ENCODE data around the gene YPEL3. TPM values are rescaled to one million over a fixed set of nuclear protein-coding genes. Genes with fewer than 3 reads are reported as not detected.
"Not testable (repeated sequence)": the region's sequence is repeated elsewhere in the genome, so short reads cannot be mapped to it uniquely, and the experiment has no call there.

The YPEL3 gene, protein sequence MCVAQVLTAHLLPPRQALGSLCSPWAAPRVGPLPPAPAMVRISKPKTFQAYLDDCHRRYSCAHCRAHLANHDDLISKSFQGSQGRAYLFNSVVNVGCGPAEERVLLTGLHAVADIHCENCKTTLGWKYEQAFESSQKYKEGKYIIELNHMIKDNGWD
- total RNA-seq (2014; rRNA removed; shearing (Covaris generic)), result 13.2 and 14.9 TPM in 2 replicates

DNA sequence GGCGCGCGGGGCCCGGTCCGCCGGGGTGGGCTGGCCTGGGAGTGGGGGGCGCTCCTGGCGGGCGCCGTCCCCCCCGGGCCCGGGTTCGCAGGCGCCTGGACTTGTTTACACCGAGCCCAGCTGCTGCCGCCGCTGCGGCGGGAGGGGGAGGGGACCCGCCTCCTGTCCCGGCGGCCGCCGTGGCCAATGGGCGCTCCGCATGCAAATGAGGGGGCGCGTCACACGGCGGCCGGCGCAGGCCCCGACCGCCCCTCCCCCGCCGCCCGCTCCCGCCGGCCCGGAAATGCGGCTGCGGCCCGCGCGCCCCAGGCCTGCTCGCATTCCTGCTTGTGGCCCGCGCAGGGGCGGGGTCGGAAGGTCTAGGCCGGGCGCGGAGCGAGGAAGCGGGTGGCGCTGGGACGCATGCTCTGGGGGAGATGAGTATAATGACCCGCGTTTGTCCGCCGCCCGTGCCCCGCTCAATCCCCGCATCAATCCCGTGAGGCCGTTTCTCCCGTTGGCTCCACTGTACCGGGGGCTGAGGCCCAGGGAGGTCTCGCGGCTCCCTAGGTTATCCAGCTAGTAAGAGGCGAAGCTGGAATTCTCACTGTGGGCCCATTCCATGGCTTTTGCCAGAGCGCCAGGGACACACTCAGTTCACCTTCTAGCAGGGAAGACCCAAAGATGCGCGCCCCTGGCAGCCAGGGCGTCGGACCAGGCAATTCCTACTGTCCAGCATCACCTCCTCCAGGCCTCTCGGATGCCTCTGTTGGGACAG, at the start of gene YPEL3:
TSS of gene YPEL3 (minus strand) at position 109 of the 757 bp plus-strand sequence. CDS start 731 bp downstream, outside the sequence.
- DNase-seq (ENCODE audit: low read depth), result peak; percentile 85

DNA sequence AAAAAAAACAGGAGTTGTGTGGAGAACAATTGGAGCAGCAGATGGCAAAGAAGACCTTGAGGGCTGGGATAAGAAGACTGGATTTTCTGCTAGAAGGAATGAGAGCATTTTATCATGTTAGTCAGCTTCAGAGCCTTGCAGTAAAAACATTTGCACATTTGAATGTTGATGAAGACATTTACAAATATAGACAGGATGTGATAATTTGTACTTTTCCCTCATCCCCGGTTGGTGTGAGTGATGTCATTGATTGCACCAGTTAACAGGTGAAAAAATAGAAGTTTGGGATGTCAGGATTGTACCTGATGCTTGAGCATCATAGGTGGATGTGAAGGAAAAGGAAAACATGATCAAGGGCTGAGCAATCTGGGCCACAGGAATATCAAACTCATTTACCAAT, 49.6 kb upstream of the YPEL3 start:
- DNase-seq (ENCODE audit: low read depth), result no peak

DNA sequence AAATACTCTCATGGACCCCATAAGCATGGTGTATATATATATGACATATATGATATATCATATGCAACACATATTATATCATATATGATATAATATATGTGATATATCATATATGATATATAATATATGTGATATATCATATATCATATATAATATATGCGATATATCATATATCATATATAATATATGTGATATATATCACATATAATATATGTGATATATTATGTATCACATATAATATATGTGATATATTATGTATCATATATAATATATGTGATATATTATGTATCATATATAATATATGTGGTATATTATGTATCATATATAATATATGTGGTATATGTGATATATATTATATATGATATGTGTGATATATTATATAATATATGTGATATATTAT, 48.9 kb upstream of the YPEL3 start:
- no peak for DNase-seq (ENCODE audit: low read depth)

DNA sequence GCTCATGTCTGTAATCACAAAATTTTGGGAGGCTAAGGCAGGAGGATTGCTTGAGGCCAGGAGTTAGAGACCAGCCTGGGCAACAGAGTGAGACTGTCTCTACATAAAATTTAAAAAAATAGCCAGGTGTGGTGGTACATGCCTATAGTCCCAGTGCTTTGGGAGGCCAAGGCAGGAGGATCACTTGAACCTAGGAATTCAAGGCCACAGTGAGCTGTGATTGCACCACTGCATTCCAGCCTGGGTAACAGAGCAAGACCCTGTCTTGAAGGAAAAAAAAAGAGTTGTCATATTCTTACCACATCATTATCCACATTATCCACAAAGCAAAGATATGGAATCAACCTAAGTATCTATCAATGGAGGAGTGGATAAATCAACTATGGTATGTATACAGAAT, 48.0 kb upstream of the YPEL3 start:
- DNase-seq (ENCODE audit: low read depth), result no peak

DNA sequence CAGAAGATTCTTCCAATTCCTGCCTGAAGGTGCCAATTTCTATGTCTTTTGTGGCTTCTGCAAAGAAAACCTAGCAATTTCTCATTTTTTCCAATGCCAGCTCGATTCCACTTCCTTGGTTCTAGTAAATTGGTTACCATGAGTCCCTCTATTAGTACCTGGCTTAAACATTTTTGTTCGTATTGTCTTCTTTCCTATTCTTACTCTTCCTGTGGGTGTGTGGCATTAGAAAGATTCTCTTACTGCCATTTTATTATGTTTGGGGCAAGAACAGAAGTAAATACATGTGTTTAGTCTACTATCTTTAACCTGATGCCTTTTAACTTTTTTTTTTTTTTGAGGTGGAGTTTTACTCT, 47.3 kb upstream of the YPEL3 start:
- no peak for DNase-seq (ENCODE audit: low read depth)

DNA sequence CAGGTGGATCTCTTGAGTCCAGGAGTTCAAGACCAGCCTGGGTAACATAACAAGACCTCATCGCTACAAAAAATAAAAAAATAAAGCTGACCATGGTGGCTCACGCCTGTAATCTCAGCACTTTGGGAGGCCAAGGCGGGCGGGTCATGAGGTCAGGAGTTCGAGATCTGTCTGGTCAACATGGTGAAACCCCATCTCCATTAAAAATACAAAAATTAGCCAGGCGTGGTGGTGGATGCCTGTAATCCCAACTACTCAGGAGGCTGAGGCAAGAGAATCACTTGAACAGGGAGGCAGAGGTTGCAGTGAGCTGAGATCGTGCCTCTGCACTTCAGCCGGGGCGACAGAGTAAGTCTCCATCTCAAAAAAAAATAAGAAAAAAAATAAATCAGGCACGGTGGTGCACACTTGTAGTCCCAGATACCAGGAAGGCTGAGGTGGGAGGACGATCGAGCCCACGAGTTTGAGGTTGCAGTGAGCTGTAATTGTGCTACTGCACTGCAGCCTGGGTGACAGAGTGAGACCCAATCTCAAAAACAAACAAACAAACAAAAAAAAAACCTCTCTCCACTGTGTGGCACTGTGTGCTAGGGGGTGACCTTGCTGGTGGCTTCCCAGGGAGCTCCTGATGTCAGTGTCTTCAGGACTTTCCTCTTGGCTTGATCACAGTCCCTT, 46.8 kb upstream of the YPEL3 start:
- DNase-seq (ENCODE audit: low read depth), result no peak

DNA sequence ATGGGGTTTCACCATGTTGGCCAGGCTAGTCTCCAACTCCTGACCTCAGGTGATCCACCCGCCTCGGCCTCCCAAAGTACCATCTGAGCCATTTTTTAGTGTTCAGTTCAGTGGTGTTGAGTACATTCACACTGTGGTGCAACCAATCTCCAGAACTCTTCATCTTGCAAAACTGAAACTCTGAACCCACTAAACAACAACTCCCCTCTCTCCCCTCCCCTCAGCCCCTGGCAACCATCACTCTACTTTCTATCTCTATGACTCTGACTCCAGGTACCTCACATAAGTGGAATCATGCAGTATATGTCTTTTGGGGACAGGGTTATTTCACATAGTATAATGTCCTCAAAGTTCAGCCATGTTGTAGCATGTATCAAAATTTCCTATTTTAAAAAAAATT, 45.7 kb upstream of the YPEL3 start:
- DNase-seq (ENCODE audit: low read depth), result no peak

DNA sequence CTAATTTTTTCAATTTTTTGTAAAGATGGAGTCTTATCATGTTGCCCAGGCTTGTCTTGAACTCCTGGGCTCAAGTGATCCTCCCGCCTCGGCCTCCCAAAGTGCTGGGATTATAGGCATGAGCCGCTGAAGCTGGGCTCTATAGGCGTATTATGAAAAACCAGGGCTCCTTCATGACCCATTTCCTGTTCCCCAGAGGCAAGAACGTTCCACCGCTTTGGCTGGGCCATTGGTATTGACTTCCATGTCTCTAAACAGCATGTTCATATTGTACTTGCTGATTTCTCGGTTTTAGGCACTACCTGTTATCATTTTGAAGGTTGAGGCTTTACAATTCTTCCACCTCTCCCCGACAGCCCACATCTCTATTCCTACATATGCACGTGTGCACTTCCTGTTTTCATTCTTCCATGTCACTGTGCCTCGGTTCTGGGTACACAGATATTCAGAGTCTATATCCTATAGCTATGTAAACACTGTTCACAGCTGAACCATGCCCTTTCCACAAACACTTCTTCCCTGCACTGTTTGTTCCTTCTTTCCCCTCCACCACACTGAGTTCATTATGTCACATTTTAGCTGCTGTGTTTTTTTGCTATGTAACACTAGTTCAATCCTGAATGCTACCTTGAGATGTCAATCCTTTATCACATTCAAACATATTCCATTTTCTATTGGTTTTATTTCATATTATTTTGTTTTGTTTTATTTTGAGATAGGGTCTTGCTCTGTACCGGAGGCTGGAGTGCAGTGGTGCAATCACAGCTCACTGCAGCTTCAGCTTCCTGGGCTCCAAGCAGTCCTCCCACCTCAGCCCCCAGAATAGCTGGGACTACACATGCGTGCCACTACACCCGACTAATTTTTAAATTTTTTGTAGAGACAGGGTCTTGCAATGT, 43.8 kb upstream of the YPEL3 start:
- no peak for DNase-seq (ENCODE audit: low read depth)

DNA sequence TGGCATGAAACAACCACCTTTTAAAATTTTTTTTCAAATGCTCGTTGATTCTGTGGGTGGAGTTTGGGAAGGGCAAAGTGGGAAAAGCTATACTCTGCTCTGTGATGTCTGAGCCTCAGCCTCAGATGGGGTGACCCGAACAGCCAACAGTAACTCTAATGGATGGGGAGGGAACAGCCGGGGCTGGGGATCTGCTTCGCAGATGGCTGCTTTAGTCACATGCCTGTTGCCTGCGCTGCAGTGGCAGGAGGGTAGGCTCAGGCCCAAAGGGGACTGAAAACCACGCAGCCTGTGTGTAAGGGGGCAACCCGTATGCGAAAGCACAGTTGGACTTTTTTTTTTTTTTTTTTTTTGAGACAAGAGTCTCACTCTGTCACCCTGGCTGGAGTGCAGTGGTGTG, 41.9 kb upstream of the YPEL3 start:
- no peak for DNase-seq (ENCODE audit: low read depth)

DNA sequence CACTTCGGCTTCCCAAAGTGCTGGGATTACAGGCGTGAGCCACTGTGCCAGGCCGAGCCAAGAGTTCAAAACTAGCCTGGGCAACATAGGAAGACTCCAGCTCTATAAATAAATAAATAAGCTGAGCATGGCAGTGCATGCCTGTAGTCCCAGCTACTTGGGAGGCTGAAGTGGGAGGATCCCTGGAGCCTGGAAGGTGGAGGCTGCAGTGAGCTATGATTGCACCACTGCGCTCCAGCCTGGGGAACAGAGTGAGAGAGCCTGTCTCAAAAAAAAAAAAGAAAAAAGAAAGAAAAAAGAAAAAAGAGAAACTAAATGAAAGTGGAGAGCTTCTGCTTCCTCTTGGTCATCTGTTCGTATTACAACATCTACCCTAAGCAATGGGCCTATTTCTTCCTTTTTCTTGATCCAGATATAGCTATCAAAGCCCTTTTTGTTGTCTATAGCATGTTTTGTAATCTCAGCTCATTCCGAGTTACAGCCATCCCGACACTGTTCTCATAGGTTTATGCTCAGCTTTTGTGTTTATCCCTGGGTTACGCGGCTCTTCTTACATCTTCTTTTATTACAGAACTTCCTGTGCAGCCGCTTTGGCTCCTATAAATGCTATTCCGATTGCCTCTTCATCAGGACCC, 41.1 kb upstream of the YPEL3 start:
- DNase-seq (ENCODE audit: low read depth), result no peak

DNA sequence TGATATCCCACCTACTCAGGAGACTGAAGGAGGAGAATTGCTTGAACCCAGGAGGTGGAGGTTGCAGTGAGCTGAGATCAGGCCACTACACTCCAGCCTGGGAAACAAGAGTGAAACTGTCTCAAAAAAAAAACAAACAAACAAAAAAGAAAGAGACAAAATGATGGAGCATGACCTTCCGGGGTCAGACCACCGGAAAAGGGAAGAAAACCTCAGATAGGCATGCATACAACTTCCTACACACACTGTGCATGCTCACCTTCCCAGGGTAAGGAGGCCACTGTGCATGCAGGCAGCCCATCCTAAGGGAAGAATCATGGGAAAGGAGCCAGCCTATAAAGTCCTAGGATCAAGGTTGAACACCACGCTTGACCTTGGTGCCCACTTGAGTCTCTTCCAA, 36.6 kb upstream of the YPEL3 start:
- no peak for DNase-seq (ENCODE audit: low read depth)

DNA sequence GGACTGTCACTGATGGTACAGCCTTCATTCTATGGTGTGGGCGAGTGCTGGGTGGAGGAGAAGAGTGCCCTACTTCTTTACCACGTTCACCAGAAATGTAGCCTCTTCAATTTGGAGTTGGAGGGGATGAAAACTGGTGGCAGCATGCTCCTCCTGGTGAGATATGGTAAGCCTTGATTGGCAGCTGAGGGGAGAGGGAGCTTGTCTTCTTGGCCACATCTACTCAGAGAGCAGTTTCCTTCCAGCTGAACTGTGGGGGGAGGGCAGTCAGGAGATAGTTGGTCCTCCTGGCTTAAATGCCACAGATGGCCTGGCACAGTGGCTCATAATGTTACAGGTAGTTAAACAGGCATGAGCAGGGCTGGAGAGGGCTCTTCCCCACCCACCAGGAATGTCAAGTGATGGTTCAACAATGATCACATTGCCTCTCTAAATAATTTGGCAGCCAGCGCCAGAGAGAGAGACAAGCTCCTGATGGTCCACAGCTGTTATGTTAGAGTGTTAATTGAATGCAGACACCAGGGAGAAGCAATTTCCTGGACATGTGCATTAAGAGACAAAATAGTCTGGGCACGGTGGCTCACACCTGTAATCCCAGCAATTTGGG, 36.0 kb upstream of the YPEL3 start:
- no peak for DNase-seq (ENCODE audit: low read depth)

DNA sequence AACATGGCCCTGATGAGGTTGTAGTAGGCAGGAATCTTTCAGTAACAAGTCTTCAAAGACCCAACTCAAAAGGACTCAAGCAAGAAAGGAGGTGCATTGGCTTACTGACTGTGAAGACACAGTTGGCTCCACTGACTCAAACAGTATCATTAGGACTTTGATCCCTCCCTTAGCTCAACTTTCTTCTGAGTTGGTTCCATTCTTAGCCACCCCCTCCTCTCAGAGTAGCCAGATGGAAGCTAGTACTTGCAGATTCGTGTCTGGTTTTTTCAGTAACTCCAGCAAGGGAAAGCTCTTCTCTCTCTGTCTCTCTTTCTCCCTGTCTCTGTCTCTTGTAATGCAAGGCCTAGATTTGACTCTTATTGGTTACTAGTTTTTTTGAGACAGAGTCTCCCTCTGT, 32.0 kb upstream of the YPEL3 start:
- no peak for DNase-seq (ENCODE audit: low read depth)

DNA sequence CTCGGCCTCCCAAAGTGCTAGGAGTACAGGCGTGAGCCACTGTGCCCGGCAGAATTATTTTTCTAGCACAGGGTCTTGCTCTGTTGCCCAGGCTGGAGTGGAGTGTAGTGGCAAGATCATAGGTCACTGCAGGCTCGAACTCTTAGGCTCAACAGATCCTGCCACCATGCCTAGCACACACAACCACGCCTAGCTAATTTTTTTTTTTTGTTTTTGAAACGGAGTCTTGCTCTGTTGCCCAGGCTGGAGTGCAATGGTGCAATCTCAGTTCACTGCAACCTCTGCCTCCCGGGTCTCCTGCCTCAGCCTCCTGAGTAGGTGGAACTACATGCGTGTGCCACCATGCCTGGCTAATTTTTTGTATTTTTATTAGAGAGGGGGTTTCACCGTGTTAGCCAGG, 29.7 kb upstream of the YPEL3 start:
- DNase-seq (ENCODE audit: low read depth), result not testable (repeated sequence)

DNA sequence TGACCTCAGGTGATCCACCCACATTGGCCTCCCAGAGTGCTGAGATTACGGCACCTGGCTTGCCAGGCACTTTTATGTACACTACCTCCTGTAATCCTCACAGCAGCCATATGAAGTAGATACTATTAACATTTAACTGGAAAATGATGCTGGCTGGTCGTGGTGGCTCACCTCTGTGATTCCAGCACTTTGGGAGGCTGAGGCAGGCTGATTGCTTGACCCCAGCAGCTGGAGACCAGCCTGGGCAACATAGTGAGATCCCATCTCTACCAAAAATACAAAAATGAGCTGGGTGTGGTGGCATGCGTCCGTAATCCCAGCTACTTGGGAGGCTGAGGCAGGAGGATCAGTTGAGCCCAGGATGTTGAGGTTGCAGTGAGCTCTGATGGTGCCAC, 29.0 kb upstream of the YPEL3 start:
- no peak for DNase-seq (ENCODE audit: low read depth)

DNA sequence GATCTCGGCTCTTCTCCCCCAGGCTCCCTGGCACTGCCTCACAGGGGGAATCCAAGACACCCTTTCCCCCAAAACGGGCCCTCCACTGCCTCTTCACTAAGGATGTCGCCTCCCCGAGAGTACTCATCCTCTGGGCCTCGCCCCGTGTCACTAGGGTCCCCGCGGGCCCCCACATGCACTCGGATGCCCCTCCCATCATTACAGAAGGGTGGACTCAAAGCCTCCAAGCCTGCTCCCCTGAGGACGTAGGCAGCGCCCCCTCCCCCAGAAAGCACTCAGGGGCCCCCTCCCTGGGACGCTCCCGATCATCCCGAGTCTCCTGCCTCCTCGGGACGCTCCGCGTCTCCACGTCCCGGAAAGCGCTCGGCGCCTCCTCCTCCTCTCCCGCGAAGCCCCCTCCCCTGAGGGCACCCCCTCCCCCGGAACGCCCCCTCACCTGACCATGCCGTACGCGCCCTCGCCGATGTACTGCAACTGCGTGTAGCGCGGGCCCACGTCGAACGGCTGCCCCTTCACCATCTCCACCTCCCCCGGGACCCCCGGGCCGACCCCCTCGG, 26.7 kb upstream of the YPEL3 start:
- no peak for DNase-seq (ENCODE audit: low read depth)

DNA sequence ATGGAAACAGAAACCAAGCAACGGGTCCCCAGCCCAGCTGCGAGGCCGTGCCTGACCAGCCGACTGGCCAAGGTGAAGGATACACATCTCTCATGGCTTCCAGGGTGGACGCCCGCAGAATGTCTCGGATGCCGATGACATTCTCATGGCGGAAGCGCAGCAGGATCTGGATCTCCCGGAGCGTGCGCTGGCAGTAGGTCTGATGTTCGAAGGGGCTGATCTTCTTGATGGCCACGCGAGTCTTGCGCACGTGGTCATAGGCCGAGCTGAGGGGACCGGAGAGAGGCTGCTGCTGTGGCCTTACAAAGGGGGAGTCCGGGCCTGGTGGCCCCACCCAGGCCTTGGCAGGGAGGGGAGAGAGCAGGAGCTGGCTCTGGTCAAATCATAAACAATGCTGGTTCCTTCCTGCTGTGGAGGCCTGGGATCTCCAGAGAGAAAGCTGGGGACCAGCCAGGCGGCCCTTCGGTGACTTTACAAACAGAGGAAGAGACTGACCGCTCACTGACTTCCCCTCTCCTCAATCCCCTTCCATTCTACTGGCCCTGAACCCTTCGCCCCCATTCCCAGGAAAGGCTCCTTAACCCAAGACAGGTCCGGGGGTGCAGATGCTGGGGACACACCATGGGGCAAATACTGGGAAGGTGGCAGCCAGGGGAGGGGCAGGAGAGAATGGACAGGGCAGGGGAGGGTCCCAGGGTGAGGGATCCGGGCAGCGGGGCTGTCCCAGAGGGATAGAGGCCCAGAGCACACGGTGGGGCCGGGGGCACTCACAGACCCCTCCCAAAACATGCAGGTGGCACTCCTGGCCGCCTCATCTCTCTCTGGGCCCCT, 25.9 kb upstream of the YPEL3 start:
- DNase-seq (ENCODE audit: low read depth), result no peak

DNA sequence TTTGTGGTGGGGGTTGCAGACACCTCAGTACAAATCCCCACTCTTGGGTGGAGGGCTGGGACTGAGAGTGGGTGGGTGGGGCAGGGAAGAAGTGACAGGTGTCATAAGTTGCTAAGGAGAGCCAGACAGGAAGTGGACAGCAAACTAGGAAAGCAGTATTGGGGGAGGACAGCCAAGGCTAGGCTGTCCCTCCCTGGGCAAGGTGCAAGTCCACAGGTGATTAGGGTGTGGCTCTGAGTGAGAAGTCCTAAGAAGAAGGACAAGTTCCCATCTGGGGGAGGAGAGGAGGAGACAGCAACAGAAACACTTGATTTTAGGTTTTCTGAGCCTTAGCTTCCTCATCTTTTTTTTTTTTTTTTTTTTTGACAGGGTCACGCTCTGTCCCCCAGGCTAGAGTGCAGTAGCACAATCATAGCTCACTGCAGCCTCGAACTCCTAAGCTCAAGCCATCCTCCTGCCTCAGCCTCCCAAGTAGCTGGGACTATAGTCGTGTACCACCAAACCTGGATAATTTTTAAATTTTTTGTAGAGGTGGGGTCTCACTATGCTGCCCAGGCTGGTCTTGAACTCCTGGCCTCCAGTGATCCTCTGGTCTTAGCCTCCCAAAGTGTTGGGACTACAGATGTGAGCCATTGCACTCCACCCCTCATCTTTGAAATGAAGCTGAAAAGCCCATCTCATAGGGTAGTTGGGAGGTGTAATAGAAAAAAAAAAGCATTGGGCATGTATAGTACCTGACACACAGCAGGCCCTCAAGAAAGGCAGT, 24.5 kb upstream of the YPEL3 start:
- no peak for DNase-seq (ENCODE audit: low read depth)

DNA sequence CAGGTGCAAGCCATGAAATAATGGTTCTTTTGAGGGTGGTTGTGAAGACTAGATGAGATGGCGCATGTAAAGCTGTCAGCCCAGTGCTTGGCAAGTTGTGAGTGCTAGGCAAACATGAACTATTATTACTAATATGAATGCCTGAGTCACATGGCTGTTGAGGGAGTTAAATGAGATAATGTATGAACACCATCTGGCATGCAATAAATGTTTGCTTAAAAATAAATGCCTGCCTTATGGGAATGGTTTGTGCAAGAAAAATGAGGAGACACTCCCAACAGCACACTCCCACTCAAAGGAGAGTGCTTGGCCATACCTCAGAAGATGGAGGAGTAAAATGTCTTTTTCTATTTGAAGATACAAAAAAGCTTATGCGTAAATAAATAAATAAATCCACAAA, 23.4 kb upstream of the YPEL3 start:
- DNase-seq (ENCODE audit: low read depth), result no peak

All from RPMI7951 (cell line).